Caco-2 (cell line): Measurements from ENCODE around the gene PROK2. TPM values are rescaled to one million over a fixed set of nuclear protein-coding genes. Genes with fewer than 3 reads are reported as not detected.

ENCODE experiments used
- BruUV-seq: library from RNA; stranded (reverse); fragments of 400-500 nt; replicated peaks from 2 replicates; lab custom pipeline; 2021; lab: Mats Ljungman, UMichigan
- CTCF ChIA-PET: fragments of 300-600 bp; sonication (Branson Sonifier 250); formaldehyde crosslinking; loops from one replicate; lab custom pipeline; 2022; ENCODE audit warnings: antibody characterized with exemption; lab: Charles Lee
- POLR2A ChIA-PET: fragments of 300-600 bp; sonication (Branson Sonifier 250); formaldehyde crosslinking; loops from one replicate; lab custom pipeline; 2022; ENCODE audit warnings: antibody characterized with exemption; lab: Charles Lee
- DNase-seq, 2 experiments: peaks; one replicate each; pipeline versions ENCODE4 v3.0.0 to v3.0.0-alpha.2; 2020 to 2022
- H3K27me3 ChIP-seq: replicated peaks from 2 replicates; pipeline ENCODE4 v1.6.0; 2011; ENCODE audit warnings: low read length; ENCODE audit not compliant: control insufficient read depth, insufficient read depth
- H3K36me3 ChIP-seq: 2 replicates; pipeline ENCODE4 v1.5.1; 2011; ENCODE audit warnings: low read length; ENCODE audit not compliant: control insufficient read depth, insufficient read depth
- H3K4me1 ChIP-seq: fragments of 250-450 bp; sonication (Bioruptor Pico); 2 replicates; pipeline ENCODE4 v1.5.1; 2020; ENCODE audit warnings: mild to moderate bottlenecking
- H3K4me3 ChIP-seq: 2 replicates; pipeline ENCODE4 v1.5.1; 2011; ENCODE audit warnings: low read depth, mild to moderate bottlenecking, control low read depth, low read length
- H3K9me3 ChIP-seq: fragments of 250-450 bp; sonication (Bioruptor Pico); 2 replicates; pipeline ENCODE4 v1.5.1; 2020; ENCODE audit warnings: mild to moderate bottlenecking, moderate library complexity
- H3K27ac Mint-ChIP-seq: one replicate; pipeline ENCODE4 v1.8.0; 2022; ENCODE audit warnings: mixed read lengths; ENCODE audit not compliant: unreplicated experiment
- H3K27me3 Mint-ChIP-seq: one replicate; pipeline ENCODE4 v1.8.0; 2022; ENCODE audit warnings: mixed read lengths; ENCODE audit not compliant: insufficient read depth, unreplicated experiment
- H3K36me3 Mint-ChIP-seq: one replicate; pipeline ENCODE4 v1.8.0; 2022; ENCODE audit warnings: mild to moderate bottlenecking, mixed read lengths; ENCODE audit not compliant: insufficient read depth, unreplicated experiment
- H3K4me1 Mint-ChIP-seq: one replicate; pipeline ENCODE4 v1.8.0; 2022; ENCODE audit warnings: low read depth, mixed read lengths; ENCODE audit not compliant: unreplicated experiment
- H3K4me3 Mint-ChIP-seq: one replicate; pipeline ENCODE4 v1.8.0; 2022; ENCODE audit warnings: mild to moderate bottlenecking, moderate library complexity, mixed read lengths; ENCODE audit not compliant: unreplicated experiment
- H3K9me3 Mint-ChIP-seq: one replicate; pipeline ENCODE4 v1.8.0; 2022; ENCODE audit warnings: mixed read lengths; ENCODE audit not compliant: unreplicated experiment
- intact Hi-C: fragments of 100-400 bp; cut with micrococcal nuclease; formaldehyde crosslinking; loops from one replicate; pipeline ENCODE4 v1.10.0; 2022; ENCODE audit not compliant: unreplicated experiment
- total RNA-seq: library from RNA; stranded (reverse); gene quantifications from 2 replicates; pipeline ENCODE4 v1.2.3, GENCODE V29; 2022
- TF ChIP-seq, protein P1 (sequence below), 2 experiments: fragments of 200-600 bp in 1 of 2; IDR thresholded peaks; 1 replicate in 1 of 2; 2 replicates in 1 of 2; pipeline versions ENCODE4 v1.5.1 to v1.8.0; 2011 to 2022; ENCODE audit warnings: antibody characterized with exemption in 1 of 2, control low read depth in 1 of 2, inconsistent platforms in 1 of 2, low read depth in 1 of 2, low read length in 1 of 2, mild to moderate bottlenecking in 1 of 2, moderate library complexity in 1 of 2; ENCODE audit not compliant: insufficient read depth in 1 of 2, severe bottlenecking in 1 of 2, unreplicated experiment in 1 of 2

PROK2 gene
- total RNA-seq, 1 experiment from 2014 or later, result not detected

DNA sequence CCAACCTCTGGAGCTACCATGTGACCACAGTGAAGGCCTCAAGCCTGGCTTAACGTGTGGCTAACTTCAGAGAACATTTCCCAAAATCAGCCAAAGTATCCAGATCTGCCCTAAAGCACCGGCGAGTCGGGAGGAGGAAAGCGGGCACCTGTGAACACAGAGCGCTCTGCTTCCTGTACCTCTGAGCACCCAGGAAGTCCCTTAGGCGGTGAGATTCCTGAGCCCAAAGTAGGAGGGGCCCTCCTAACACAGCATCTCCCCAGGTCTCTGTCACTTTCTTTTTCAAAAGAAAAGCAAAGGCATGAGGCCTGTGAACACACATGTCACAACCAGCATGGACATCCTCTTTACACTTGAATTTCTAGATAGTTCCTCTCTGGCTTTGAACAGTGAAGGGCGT is 58.8 kb downstream of the PROK2 start:
- 0 out of 2 replicates have a peak, but pooled peaks cover 6% of the 10 kb centered on the region for H3K4me1 ChIP-seq
- TF ChIP-seq, protein P1, sequence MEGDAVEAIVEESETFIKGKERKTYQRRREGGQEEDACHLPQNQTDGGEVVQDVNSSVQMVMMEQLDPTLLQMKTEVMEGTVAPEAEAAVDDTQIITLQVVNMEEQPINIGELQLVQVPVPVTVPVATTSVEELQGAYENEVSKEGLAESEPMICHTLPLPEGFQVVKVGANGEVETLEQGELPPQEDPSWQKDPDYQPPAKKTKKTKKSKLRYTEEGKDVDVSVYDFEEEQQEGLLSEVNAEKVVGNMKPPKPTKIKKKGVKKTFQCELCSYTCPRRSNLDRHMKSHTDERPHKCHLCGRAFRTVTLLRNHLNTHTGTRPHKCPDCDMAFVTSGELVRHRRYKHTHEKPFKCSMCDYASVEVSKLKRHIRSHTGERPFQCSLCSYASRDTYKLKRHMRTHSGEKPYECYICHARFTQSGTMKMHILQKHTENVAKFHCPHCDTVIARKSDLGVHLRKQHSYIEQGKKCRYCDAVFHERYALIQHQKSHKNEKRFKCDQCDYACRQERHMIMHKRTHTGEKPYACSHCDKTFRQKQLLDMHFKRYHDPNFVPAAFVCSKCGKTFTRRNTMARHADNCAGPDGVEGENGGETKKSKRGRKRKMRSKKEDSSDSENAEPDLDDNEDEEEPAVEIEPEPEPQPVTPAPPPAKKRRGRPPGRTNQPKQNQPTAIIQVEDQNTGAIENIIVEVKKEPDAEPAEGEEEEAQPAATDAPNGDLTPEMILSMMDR (IDR thresholded peaks at IDR 0.05; ENCODE audit: insufficient read depth in 1 of 2, low read depth in 1 of 2, low read length in 1 of 2, severe bottlenecking in 1 of 2, unreplicated experiment in 1 of 2), result no peak
- peak overlapping the region; percentile 50 for H3K4me3 Mint-ChIP-seq
- H3K27me3 Mint-ChIP-seq, result peaks cover 27% of the 10 kb centered on the region
- H3K36me3 Mint-ChIP-seq, result no peaks in the 10 kb centered on the region
- H3K9me3 Mint-ChIP-seq, result no peaks in the 10 kb centered on the region
- no peak overlapping the region for H3K4me3 ChIP-seq
- H3K27me3 ChIP-seq, result peaks cover 3% of the 10 kb centered on the region
- H3K4me1 Mint-ChIP-seq, result no peaks in the 10 kb centered on the region
- no peak overlapping the region for H3K27ac Mint-ChIP-seq
- no TSS peak for BruUV-seq
- no peak for DNase-seq
- H3K36me3 ChIP-seq, result no peaks in the 10 kb centered on the region
- CTCF ChIA-PET, result no interaction called here
- POLR2A ChIA-PET, result no interaction called here
- intact Hi-C loops, result no loop called here
- H3K9me3 ChIP-seq, result no peaks in the 10 kb centered on the region

DNA sequence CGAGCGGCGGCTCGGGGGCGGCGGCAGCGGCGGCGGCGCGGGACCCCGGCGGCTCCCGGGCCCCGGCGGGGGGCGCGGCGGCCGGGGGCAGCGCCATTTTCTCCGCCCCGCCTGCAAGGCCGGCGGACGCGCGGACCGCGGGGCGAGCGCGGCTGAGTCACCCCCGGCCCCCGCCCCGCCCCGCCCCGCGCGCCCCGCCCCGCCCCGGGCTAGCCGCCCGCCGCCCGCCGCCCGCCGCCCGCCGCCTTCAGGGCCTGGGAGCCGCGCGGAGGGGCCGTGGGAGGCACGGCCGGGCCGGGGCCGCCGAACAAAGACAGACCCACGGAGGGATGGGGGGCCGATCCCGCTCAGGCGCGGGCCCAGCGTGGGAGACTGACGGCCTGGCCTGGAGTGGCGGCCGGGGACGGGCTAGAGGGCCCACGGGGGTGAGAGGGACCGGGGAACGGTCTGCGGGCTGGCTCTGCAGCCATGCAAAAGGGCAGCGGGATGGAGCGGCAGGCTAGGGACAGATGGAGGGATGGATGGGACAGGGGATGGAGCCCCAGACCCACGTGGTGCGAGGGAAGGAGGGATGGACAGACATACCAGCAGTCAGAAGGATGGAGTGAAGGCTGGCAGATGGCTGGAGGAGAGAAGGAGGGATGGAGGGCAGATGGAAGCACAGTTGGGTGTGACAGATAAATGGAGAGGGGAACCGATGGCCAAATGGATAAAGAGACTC is 59.5 kb downstream of the PROK2 start, which contains the start of gene EIF4E3:
Gene EIF4E3, minus strand, starts transcription at position 132 of the 721 bp plus-strand sequence. Its CDS starts 35 bp downstream, at position 97.
- Histone ChIP-seq H3K36me3 (no peaks in the 10 kb centered on the region), H3K27me3 (peaks cover 3% of the 10 kb centered on the region), H3K4me1 (0 out of 2 replicates have a peak, but pooled peaks cover 6% of the 10 kb centered on the region), H3K9me3 (no peaks in the 10 kb centered on the region), H3K4me3 (peak within 1 kb of the TSS; percentile 76)
- Mint-ChIP-seq H3K27me3 (peaks cover 33% of the 10 kb centered on the region), H3K27ac (no peak within 1 kb of the TSS), H3K4me3 (peak within 1 kb of the TSS; percentile 77), H3K9me3 (no peaks in the 10 kb centered on the region), H3K36me3 (no peaks in the 10 kb centered on the region), H3K4me1 (no peaks in the 10 kb centered on the region)
- BruUV-seq, result no TSS peak
- TF ChIP-seq, protein P1 (IDR thresholded peaks at IDR 0.05; ENCODE audit: insufficient read depth in 1 of 2, low read depth in 1 of 2, low read length in 1 of 2, severe bottlenecking in 1 of 2, unreplicated experiment in 1 of 2), result no peak
- POLR2A ChIA-PET, result no interaction called here
- intact Hi-C loops, result no loop called here
- CTCF ChIA-PET, result no interaction called here
- DNase-seq, result peak in 1 of 2 experiments; percentile 32

DNA sequence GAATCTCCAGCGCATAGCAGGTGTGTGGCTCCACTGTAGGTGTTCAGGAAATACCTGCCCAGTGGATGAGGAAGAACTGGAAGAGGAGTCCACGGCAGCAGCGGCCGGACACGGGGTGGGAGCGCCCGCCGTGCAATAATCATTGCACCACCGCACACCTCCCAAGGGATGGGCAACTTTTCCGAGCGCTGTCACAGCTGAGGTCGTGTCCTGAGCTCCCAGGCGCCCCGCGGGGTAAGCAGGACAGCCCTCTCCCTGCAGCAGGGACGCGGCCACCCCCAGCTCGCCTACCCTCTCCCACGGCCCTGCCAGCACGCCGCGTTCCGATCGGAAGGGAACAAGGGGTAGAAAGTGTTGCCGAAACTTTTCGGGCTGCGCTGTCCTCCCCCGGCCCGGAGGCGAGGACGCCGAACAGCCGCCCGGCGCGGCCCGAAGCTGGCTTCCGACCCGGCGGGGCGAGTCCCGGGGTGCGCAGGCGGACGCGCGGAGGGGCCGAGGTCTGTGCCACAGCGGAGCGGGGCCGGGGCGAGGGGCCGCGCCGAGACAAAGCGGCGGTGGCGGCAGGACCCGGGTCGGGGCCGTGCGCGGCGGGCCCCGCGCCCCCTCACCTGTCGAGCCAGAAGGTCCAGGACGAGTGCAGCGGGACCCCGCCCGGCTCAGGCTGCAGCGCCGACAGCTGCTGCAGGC is 60.2 kb downstream of the PROK2 start:
- Mint-ChIP-seq H3K4me3 (peak overlapping the region; percentile 77), H3K9me3 (no peaks in the 10 kb centered on the region), H3K4me1 (no peaks in the 10 kb centered on the region), H3K36me3 (no peaks in the 10 kb centered on the region), H3K27me3 (peaks cover 34% of the 10 kb centered on the region), H3K27ac (no peak overlapping the region)
- POLR2A ChIA-PET, result no interaction called here
- no TSS peak for BruUV-seq
- intact Hi-C loops, result no loop called here
- DNase-seq, result peak; percentile 42 to 45
- Histone ChIP-seq H3K9me3 (no peaks in the 10 kb centered on the region), H3K4me3 (peak overlapping the region; percentile 76), H3K27me3 (peaks cover 3% of the 10 kb centered on the region), H3K4me1 (0 out of 2 replicates have a peak, but pooled peaks cover 2% of the 10 kb centered on the region), H3K36me3 (no peaks in the 10 kb centered on the region)
- TF ChIP-seq, protein P1 (IDR thresholded peaks at IDR 0.05; ENCODE audit: insufficient read depth in 1 of 2, low read depth in 1 of 2, low read length in 1 of 2, severe bottlenecking in 1 of 2, unreplicated experiment in 1 of 2), result no peak
- CTCF ChIA-PET, result no interaction called here
